ENCODE measurements around the gene POLD2. TPM values are rescaled to one million over a fixed set of nuclear protein-coding genes. Genes with fewer than 3 reads are reported as not detected.

Gene POLD2
- total and polyA plus RNA-seq, 2 donors (not counting 3 experiments of a cell fraction or from before 2014, with no cell fraction given) = 96.5 to 122 TPM

GRCh38 chr7:44087911-44088838, 35.2 kb downstream of the POLD2 start:
- Histone ChIP-seq H2AFZ (ENCODE audit: low read depth, low read length) (peak overlapping the region; percentile 56), H3K4me2 (ENCODE audit: insufficient read depth, low read length) (peak overlapping the region; percentile 41), H3K4me1 (ENCODE audit: control insufficient read depth, extremely low read depth, insufficient read depth, low read length) (peaks cover 13% of the 10 kb centered on the region), H3K9me1 (replicated peaks; ENCODE audit: control insufficient read depth, extremely low read depth, insufficient read depth, low read length) (no peaks in the 10 kb centered on the region), H3K9ac (replicated peaks; ENCODE audit: extremely low read depth, insufficient read depth, low read length) (no peak overlapping the region), H4K20me1 (replicated peaks; ENCODE audit: control insufficient read depth, extremely low read depth, insufficient read depth, low read length) (no peaks in the 10 kb centered on the region), H3K36me3 (ENCODE audit: control insufficient read depth in 2 of 2, extremely low read depth in 1 of 2, insufficient read depth in 2 of 2, low read length in 2 of 2) (no peaks in the 10 kb centered on the region), H3K9me3 (replicated peaks; ENCODE audit: control insufficient read depth, insufficient read depth, low read length) (no peaks in the 10 kb centered on the region), H3K27ac (ENCODE audit: insufficient read depth, low read depth, low read length) (peak overlapping the region; percentile 22), H3K27me3 (ENCODE audit: control insufficient read depth in 2 of 2, insufficient read depth in 2 of 2, low read length in 2 of 2) (no peaks in the 10 kb centered on the region), H3K79me2 (ENCODE audit: control insufficient read depth, insufficient read depth, low read length) (no peaks in the 10 kb centered on the region), H3K4me3 (replicated peaks in 1 of 3; ENCODE audit: insufficient read depth in 1 of 3, low read depth in 1 of 3, low read length in 3 of 3) (no peak overlapping the region)
- FAIRE-seq (peak; percentile 71), DNase-seq (ENCODE audit: low read depth, low spot score) (no peak)
- dilution Hi-C loops (cut with MboI; ENCODE audit: extremely low pct_ligation_motif_present, low sequenced_read_pairs) = no loop called here
- intact Hi-C loops (cut with micrococcal nuclease) = no loop called here
- TF ChIP-seq POLR2AphosphoS5 (IDR thresholded peaks at IDR 0.05; ENCODE audit: insufficient read depth, low read depth, low read length) (no peak), GATA2 (IDR thresholded peaks at IDR 0.05; ENCODE audit: insufficient read depth, insufficient read length, low read depth, low read length) (no peak), JUN (IDR thresholded peaks at IDR 0.05; ENCODE audit: borderline replicate concordance, insufficient read depth, insufficient read length, low read depth) (no peak), POLR2A (IDR thresholded peaks at IDR 0.05; ENCODE audit: low read depth, low read length) (no peak), CTCF (IDR thresholded peaks at IDR 0.05; ENCODE audit: extremely low read depth in 1 of 2, insufficient read depth in 1 of 2, low read depth in 1 of 2, low read length in 2 of 2) (no peak), EZH2 (IDR thresholded peaks at IDR 0.05; ENCODE audit: borderline replicate concordance, low read depth, low read length, severe bottlenecking) (no peak), MYC (IDR thresholded peaks at IDR 0.05; ENCODE audit: low read depth, low read length) (no peak), FOS (IDR thresholded peaks at IDR 0.05; ENCODE audit: borderline replicate concordance, insufficient read depth, low read length) (no peak), MAX (IDR thresholded peaks at IDR 0.05; ENCODE audit: insufficient read depth, insufficient read length) (no peak)
- BruUV-seq (replicated peaks) = no TSS peak
- ChIA-PET POLR2A (no interaction called here), CTCF (interaction anchor here (0.6 to 1.6 kb wide), 4 partner anchors 9 to 16 kb away, joined by 3 to 5 read pairs (median 4); no protein-coding TSS in a partner anchor)
